HG03432 (cell line): ENCODE data around the gene SOWAHD.
A peak's percentile ranks its signal among the peaks of the same experiment; 100 is the strongest.
"Not testable (repeated sequence)": the region's sequence is repeated elsewhere in the genome, so short reads cannot be mapped to it uniquely, and the experiment has no call there.

Experiments
- ATAC-seq: cut with Tn5 transposase; IDR thresholded peaks from one replicate; pipeline ENCODE4 v1.9.1; 2021; ENCODE audit warnings: mild to moderate bottlenecking, moderate library complexity; ENCODE audit not compliant: unreplicated experiment

SOWAHD gene

GRCh38 chrX:119757979-119758730, at the start of gene SOWAHD:
Gene SOWAHD, plus strand, starts transcription at chrX:119758588. Its CDS starts 80 bp downstream, at chrX:119758668.
- peak; percentile 23 for ATAC-seq

GRCh38 chrX:119708936-119709335, 49.5 kb upstream of the SOWAHD start:
- no peak for ATAC-seq

GRCh38 chrX:119709630-119710029, 48.8 kb upstream of the SOWAHD start:
- ATAC-seq: no peak

GRCh38 chrX:119721487-119721886, 36.9 kb upstream of the SOWAHD start:
- no peak for ATAC-seq

- no peak for ATAC-seq
Observed at GRCh38 chrX:119721926-119722325, 36.5 kb upstream of the SOWAHD start.

GRCh38 chrX:119726900-119727555, 31.4 kb upstream of the SOWAHD start:
- ATAC-seq: no peak

GRCh38 chrX:119728487-119728886, 29.9 kb upstream of the SOWAHD start:
- no peak for ATAC-seq

- ATAC-seq: no peak
Observed at GRCh38 chrX:119729408-119730201, 28.8 kb upstream of the SOWAHD start.

- no peak for ATAC-seq
Observed at GRCh38 chrX:119734897-119735339, 23.5 kb upstream of the SOWAHD start.

- ATAC-seq: no peak
Observed at GRCh38 chrX:119735467-119735866, 22.9 kb upstream of the SOWAHD start.

- no peak for ATAC-seq
Observed at GRCh38 chrX:119736206-119736764, 22.1 kb upstream of the SOWAHD start.

GRCh38 chrX:119738742-119739141, 19.6 kb upstream of the SOWAHD start:
- no peak for ATAC-seq

GRCh38 chrX:119745283-119745848, 13.0 kb upstream of the SOWAHD start:
- no peak for ATAC-seq

- not testable (repeated sequence) for ATAC-seq
Observed at GRCh38 chrX:119750131-119750530, 8.3 kb upstream of the SOWAHD start.

- not testable (repeated sequence) for ATAC-seq
Observed at GRCh38 chrX:119750751-119751150, 7.6 kb upstream of the SOWAHD start.

- ATAC-seq: no peak
Observed at GRCh38 chrX:119753001-119753400, 5.4 kb upstream of the SOWAHD start.

- no peak for ATAC-seq
Observed at GRCh38 chrX:119753639-119754257, 4.6 kb upstream of the SOWAHD start.

GRCh38 chrX:119755981-119756533, 2.3 kb upstream of the SOWAHD start:
- ATAC-seq: peak; percentile 61

- no peak for ATAC-seq
Observed at GRCh38 chrX:119756926-119757635, 1.3 kb upstream of the SOWAHD start.

- ATAC-seq: no peak
Observed at GRCh38 chrX:119757646-119757978, 776 bp upstream of the SOWAHD start.
